AG08396 (cell line): ENCODE measurements around the gene ZDHHC1.
"Not testable (repeated sequence)": the region's sequence is repeated elsewhere in the genome, so short reads cannot be mapped to it uniquely, and the experiment has no call there.

ENCODE experiments used
- DNase-seq: peaks from one replicate; pipeline ENCODE4 v3.0.0; 2012; ENCODE audit warnings: low spot score, mixed read lengths

The ZDHHC1 gene

GRCh38 chr16:67394155-67395104 is 21.8 kb downstream of the ZDHHC1 start:
- no peak for DNase-seq

- DNase-seq, result no peak
Measured at GRCh38 chr16:67393788-67394154, 22.5 kb downstream of the ZDHHC1 start.

DNA sequence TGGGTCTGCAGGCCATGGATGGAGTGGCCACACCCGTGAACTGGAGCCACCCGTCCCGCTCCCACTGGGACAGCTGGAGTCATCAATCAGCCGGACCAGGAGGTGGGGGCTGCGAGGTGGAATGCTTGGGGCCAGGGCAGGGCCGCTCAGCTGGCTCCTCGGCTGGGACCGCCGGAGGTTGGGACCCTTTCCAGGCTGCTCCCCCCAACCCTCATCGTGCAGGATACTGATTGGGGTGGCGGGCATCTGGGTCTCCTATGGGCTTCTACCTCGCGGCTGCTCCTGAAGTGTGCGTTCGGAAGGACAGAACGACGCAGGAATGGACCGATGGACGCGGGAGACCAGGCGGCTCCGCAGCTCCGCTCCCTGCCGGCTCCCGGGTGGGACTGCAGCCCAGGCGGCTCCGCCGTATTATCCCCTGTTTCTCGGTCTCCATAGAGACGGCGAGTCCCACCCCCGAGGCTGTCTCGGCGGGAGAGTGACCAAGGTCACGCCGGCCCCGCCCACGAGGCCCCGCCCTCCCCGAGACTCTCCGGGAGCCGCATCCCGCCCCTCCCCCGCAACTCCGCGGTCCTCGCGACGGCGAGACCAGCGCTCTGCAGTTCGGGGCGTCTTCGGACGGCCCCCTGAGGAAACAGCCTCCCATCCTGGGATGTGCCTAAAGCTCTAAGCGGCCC is 23.0 kb downstream of the ZDHHC1 start, which contains the start of gene TPPP3:
TPPP3 (minus strand) TSS at position 388 of the 677 bp plus-strand sequence. CDS start 2,387 bp downstream, outside the sequence.
- DNase-seq, result peak; percentile 95

- no peak for DNase-seq
Measured at GRCh38 chr16:67392301-67393059, 23.8 kb downstream of the ZDHHC1 start.

DNA sequence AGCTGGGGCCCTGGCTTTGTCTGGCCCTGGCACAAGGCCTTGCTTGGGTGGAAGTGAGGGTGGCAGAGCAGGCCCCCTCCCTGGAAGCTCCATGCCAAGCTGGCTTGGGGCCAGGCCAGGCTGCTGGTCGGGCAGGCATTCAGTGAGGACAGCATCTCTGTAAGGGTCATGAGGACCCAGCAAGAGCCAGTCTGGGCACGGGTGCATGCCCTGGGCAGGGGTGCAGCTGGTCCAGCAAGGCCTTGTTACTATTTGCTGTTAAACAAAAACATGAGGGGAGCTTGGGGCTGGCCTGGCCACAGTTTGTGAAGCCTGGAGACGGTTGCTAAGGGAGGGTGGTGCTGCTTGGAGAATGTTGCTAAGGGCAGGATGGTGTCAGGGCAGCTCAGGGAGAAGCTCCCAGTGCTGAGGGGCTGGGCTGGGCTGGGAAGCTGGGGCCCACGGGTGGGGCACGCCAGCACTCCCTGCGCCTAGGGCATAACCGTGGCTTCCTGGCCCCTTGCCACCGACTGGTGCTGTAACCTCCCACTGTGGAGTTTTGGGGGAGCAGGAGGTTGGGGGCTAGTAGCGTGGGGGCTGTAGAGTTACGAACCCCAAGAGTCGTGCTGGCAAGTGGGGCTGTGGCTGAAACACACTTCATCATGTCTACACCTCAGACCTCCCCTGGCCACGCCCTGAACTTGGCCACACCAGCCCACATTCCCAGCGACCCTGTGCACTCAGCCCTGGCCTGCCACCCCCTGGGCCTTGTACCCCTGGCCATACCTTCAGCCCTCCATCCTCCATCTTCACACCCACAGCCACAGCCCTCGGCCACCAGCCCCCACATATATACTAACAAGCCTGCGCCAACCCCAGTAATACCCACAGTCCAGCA is 24.6 kb downstream of the ZDHHC1 start:
- no peak for DNase-seq

DNA sequence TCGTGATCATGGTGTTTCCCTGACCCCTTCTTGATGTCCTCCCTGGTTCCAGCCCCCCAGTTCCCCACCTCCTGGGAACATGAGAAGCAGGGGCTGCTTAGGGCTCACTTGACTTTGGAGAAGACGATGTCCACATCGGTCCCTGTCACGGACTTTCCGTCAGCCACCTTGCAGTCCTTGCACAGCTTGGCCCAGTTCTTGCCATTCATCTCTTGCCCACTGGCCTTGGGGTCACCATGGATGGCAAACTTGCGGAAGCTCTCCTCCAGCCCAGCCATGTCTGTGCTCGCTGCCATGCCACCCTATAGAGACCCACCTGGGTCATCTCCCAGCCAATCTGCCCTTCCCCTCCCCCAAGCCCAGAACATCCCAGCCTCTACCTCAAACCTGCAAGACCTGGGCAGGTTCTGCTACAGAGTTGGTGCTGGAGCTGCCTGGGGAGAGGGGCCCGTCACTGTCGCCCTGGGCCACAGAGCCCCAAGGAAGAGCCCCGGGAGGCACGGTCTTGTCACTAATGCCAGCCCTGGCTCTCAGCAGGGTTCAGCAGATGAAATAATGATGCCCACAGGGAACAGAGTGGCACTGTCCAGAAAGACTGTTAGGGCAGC is 25.4 kb downstream of the ZDHHC1 start:
- DNase-seq, result no peak

DNA sequence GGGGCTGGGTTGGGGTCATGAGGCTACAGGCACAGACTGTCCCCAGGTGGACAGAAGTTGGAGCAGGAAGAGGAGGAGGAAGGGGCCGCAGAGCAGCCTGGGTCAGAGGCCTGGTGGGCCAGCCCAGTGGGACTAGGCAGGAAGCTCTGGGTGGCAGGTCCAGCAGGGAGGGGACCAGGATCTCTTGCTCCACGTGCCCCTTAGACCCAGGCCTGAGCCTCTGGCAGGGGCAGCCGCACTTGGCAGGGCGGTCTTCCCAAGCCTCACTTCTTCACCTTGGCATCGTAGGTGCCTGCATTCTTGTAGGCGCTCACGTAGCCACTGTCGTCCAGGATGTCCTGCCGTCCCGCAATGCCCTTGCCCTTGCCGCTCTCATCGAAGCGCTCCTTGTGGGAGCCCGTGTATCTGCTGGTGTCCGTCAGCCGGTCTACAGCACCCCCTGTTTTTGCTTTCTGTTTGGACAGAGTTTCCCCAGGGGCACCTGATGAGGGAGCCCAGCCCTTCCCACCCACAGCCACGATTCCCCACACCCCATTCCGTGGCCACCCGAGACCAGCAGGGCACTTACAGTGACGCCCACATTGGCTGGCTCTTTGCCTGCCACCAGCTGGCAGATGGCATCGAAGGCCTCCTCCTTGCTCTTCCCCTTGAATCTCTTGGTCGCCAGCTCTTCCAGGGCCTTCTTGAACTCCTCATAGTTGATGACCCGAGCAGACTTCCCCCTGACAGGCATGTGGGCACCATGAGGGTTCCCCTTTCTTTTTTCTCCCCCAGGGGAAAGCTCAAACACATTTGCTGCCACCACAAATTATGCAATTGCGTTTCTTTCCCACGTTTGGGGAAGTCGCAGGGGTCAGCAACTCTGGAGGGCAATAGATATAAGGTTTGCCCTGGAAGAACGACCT is 26.1 kb downstream of the ZDHHC1 start:
- DNase-seq, result no peak

- no peak for DNase-seq
Measured at GRCh38 chr16:67388591-67388990, 27.7 kb downstream of the ZDHHC1 start.

DNA sequence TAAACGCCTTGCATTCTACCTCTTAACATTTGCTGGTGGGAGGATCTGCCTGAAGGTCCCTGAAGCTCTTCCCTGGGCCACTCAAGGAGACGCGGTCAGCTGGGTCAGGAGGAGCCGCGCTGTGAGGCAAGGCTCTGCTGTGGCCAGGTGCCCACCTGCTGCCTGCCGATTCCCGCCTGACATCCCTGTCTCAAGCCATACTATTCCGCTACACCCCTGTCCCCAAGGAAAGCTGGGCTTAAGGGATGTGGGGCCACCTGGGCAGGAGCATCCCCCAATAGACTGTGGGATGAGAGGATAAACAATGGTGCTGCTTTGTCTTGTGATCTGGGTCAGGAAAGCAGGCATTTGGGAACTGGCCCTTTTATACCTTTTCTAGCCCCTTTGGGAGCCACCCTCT is 28.1 kb downstream of the ZDHHC1 start:
- no peak for DNase-seq

DNA sequence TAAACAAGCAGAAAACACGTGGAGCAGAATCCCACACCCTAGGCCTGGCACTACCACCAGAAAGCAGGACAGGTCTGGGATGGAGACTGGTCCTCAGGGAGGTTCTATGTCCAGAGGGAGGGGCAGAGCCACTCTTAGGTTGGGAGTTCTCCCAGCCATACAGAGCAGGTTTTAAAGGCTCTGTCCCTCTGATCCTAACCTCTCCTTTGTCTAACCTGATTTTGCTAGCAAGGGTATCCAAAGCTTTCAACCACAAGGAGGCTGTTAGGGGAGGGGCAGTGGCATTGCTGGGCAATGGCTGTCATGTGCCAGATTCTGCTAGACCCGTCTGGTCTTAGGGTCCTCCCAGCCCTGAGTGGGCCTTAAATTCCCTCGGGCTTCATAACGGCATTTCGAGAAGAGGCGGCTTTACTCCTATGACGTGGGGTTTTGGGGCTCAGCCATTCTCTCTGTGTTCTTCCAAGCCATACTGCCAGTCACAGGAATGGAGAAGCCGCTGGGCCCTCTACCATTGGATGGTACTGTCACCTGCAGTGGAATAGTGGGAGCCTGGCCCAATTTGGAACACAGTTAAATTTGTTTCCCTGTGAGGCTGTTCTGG is 28.7 kb downstream of the ZDHHC1 start:
- no peak for DNase-seq

- DNase-seq, result no peak
Measured at GRCh38 chr16:67386861-67387455, 29.3 kb downstream of the ZDHHC1 start.

DNA sequence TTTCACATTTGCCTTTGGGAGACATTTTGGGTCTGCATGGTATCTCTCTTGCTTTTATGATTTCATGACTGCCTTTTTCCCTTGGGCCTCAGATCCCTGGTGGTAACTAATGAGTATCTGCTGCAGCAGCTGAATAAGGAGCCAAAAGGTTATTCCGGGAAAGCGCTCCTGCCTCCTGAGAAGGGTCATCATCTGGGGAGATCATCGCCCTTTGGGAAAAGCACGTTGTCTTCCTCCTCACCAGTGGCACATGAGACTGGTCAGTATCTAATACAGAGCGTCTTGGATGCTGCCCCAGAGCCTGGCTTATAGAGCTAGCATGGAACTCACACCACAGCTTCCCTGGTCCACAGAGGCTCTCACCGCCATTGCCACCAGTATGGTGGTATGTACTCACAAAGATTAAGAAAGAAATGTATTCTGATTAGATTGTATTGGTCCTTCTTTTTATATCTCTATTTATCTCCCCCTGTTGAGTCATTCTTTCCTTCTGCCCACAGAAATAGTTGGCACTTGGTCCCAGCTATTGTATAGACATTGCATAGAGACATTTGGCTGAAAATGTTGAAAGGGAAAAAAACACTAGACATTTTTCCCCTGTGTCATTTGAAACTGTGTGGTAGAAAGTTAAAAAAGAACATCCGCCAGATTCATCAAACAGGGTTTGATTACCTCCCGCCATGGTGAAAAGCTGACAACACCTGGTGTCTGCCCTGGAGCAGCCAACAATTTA is 31.3 kb downstream of the ZDHHC1 start:
- no peak for DNase-seq

DNA sequence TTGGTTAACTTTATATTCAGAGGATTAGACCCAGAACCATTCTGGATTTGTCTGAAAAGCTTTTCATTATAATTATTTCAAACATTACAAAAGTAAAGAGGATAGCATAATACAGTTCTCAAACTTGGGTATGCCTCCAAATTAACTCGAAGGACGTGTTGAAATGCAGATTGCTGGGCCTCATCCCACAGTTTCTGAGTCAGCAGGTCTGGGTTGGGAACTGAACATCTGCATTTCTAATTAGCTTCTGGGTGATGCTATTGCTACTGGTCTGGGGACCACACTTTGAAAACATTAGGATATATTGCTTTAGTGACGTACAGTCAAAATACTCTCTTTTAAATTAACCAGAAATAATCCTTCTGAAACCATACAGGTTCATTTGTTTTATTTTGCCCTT is 33.0 kb downstream of the ZDHHC1 start:
- DNase-seq, result no peak

- no peak for DNase-seq
Measured at GRCh38 chr16:67378642-67379041, 37.6 kb downstream of the ZDHHC1 start.

- not testable (repeated sequence) for DNase-seq
Measured at GRCh38 chr16:67376012-67376411, 40.3 kb downstream of the ZDHHC1 start.

DNA sequence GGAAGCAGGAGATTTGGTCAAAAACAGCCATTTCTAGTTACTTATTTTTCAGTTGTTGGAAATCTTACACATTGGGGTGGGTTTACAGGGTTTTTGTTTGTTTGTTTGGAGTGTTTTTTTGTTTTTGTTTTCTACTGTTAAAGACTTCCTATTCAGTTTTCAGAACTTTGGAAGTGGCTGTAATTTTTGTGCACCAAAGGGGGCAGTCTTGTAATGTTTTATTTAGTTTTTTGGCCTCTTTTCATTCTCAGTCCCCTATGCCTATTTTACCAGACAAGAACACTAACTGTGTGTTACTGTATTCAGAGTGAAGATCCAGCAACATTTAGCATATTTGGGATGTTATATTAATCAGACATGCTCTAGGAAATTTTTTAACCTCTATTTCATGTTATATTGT is 43.6 kb downstream of the ZDHHC1 start:
- DNase-seq, result no peak

GRCh38 chr16:67370661-67371060 is 45.6 kb downstream of the ZDHHC1 start:
- DNase-seq, result no peak

GRCh38 chr16:67364600-67365235 is 51.6 kb downstream of the ZDHHC1 start:
- DNase-seq, result no peak
